Mucosa of descending colon (tissue), 3 donors: Measurements from ENCODE around the gene MAGI2. TPM values are rescaled to one million over a fixed set of nuclear protein-coding genes. Genes with fewer than 3 reads are reported as not detected.

ENCODE experiments used
- ATAC-seq: fragments of 200-7000 bp; cut with Tn5 transposase; one replicate; pipeline ENCODE4 v1.9.1; 2020; ENCODE audit warnings: mild to moderate bottlenecking, moderate library complexity
- DNase-seq, 3 donors: peaks; one replicate each; pipeline ENCODE4 v3.0.0-alpha.2; 2020
- H3K36me3 ChIP-seq: fragments of 200-600 bp; one replicate; pipeline ENCODE4 v1.8.0; 2021; ENCODE audit warnings: low read depth, mild to moderate bottlenecking
- H3K4me1 ChIP-seq: fragments of 200-600 bp; one replicate; pipeline ENCODE4 v1.8.0; 2021; ENCODE audit warnings: low read depth, mild to moderate bottlenecking
- H3K4me3 ChIP-seq: fragments of 200-600 bp; one replicate; pipeline ENCODE4 v1.8.0; 2021; ENCODE audit warnings: mild to moderate bottlenecking
- H3K9me3 ChIP-seq: fragments of 200-600 bp; one replicate; pipeline ENCODE4 v1.8.0; 2021; ENCODE audit warnings: mild to moderate bottlenecking
- CTCF ChIP-seq: fragments of 200-600 bp; IDR thresholded peaks from one replicate; pipeline ENCODE4 v1.8.0; 2022; ENCODE audit warnings: antibody characterized with exemption, mild to moderate bottlenecking
- intact Hi-C, 2 donors: fragments of 100-400 bp; cut with DNase I in 1 of 2; cut with micrococcal nuclease in 1 of 2; formaldehyde crosslinking; loops; one replicate each; pipeline versions ENCODE4 v1.11.0 to v1.11.1; 2022; cut with DNase I, micrococcal nuclease
- total RNA-seq, 3 donors: library from RNA; stranded (reverse); fragmentation: NEBNext Ultra II Directional in 2 of 3; extraction: Animal tissue kit (Norgen Biotek cat#: 25700) in 2 of 3; gene quantifications; one replicate each; pipeline versions ENCODE4 v1.2.1 to v1.2.4, GENCODE V29; 2021 to 2023
- donor health status: DM: no; HTN: no; CAD: no; lungs with moderate emphysema.
- donor health status: DM: no; HTN: no; CAD: no.
- donor health status: DM: no; HTN: yes; CAD: no.

The MAGI2 gene
- total RNA-seq, 3 donors from 2014 or later = 1.9 to 14.5 (median 2.7) TPM

GRCh38 chr7:78679112-78679876 is 774.2 kb downstream of the MAGI2 start:
- Histone ChIP-seq H3K9me3 (no peaks in the 10 kb centered on the region), H3K4me3 (no peak overlapping the region), H3K4me1 (no peaks in the 10 kb centered on the region), H3K36me3 (no peaks in the 10 kb centered on the region)
- intact Hi-C loops = no loop called here
- ATAC-seq (no peak), DNase-seq (no peak)
- no peak for TF ChIP-seq CTCF

DNA sequence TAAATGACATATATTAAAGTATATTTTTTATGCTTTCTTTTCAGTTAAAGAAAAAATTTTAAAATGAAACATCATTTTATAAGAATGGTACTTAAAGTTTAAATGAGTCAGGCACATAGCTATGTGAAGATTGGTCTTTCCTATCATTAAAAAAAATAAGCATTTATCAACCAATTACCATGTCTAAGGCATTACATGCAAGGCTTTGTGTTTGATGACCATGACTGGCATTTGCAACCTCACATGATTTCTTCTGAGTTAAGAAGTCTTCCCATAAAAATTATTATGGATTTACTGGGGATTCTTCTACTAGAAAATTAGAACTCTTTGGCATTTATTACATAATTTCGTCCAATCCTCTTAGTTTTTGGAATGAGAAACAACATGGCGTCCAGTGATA is 776.1 kb downstream of the MAGI2 start:
- H3K4me1 ChIP-seq = no peaks in the 10 kb centered on the region
- H3K9me3 ChIP-seq = no peaks in the 10 kb centered on the region
- DNase-seq (no peak), ATAC-seq (no peak)
- no peak for TF ChIP-seq CTCF
- no peaks in the 10 kb centered on the region for H3K36me3 ChIP-seq
- intact Hi-C loops = no loop called here
- H3K4me3 ChIP-seq = no peak overlapping the region

- ATAC-seq (no peak), DNase-seq (no peak)
- TF ChIP-seq CTCF = no peak
- Histone ChIP-seq H3K4me1 (no peaks in the 10 kb centered on the region), H3K9me3 (no peaks in the 10 kb centered on the region), H3K36me3 (no peaks in the 10 kb centered on the region), H3K4me3 (no peak overlapping the region)
- intact Hi-C loops = no loop called here
Observed at GRCh38 chr7:78675511-78675910, 778.0 kb downstream of the MAGI2 start.

DNA sequence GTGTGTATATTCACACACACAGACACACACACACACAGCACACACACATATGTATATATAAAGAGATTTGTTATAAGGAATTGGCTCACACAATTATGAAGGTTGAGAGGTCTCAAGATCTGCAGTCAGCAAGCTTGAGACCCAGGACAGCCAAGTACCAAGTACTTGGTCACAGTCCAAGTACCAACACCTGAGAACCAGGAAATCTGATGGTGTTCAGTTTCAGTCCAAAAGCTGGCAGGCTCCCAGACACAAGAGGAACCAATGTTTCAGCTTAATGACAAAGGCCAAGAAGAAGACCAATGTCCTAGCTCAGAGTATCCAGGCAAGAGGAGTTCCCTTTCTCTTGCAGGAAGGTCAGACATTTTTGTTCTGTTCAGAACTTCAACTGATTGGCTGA is 780.2 kb downstream of the MAGI2 start:
- no peak for TF ChIP-seq CTCF
- intact Hi-C loops = no loop called here
- Histone ChIP-seq H3K4me3 (no peak overlapping the region), H3K9me3 (no peaks in the 10 kb centered on the region), H3K36me3 (no peaks in the 10 kb centered on the region), H3K4me1 (no peaks in the 10 kb centered on the region)
- ATAC-seq = no peak
- no peak for DNase-seq

GRCh38 chr7:78662939-78663338 is 790.5 kb downstream of the MAGI2 start:
- intact Hi-C loops = no loop called here
- no peak for ATAC-seq
- H3K4me3 ChIP-seq = no peak overlapping the region
- H3K4me1 ChIP-seq = no peaks in the 10 kb centered on the region
- no peaks in the 10 kb centered on the region for H3K36me3 ChIP-seq
- TF ChIP-seq CTCF = no peak
- no peaks in the 10 kb centered on the region for H3K9me3 ChIP-seq
- DNase-seq = no peak

- TF ChIP-seq CTCF = no peak
- DNase-seq (no peak), ATAC-seq (no peak)
- Histone ChIP-seq H3K36me3 (no peaks in the 10 kb centered on the region), H3K9me3 (no peaks in the 10 kb centered on the region), H3K4me1 (no peaks in the 10 kb centered on the region), H3K4me3 (no peak overlapping the region)
- intact Hi-C loops = no loop called here
Observed at GRCh38 chr7:78649976-78650375, 803.5 kb downstream of the MAGI2 start.
